ENCODE measurements around the gene EPM2A. TPM values are rescaled to one million over a fixed set of nuclear protein-coding genes. Genes with fewer than 3 reads are reported as not detected.
"Not testable (repeated sequence)": the region's sequence is repeated elsewhere in the genome, so short reads cannot be mapped to it uniquely, and the experiment has no call there.

Gene EPM2A
- total and polyA plus RNA-seq, 7 donors: 2.3 to 79.5 (median 66.5) TPM

DNA sequence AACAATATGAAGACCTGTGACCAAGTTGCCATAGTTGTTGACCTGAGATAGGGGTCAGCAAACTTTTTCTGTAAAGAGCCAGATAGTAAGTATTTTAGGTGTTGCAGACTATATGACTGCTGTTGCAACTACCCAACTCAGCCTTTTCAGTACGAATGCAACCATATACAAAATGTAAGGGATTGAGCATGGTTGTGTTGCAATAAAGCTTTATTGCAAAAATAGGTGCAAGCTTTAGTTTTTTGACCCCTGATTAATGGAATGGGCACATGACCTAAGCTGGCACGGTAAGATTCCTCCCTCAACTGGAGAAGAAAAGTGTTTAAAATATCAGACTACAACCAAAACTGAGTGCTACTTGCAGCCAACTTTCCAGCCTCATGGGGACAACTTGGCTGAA, 17.3 kb upstream of the EPM2A start:
- no peak for TF ChIP-seq EP300 (IDR thresholded peaks at IDR 0.05)
- TF ChIP-seq POLR2AphosphoS5 (IDR thresholded peaks at IDR 0.05): no peak
- TF ChIP-seq, protein P1, sequence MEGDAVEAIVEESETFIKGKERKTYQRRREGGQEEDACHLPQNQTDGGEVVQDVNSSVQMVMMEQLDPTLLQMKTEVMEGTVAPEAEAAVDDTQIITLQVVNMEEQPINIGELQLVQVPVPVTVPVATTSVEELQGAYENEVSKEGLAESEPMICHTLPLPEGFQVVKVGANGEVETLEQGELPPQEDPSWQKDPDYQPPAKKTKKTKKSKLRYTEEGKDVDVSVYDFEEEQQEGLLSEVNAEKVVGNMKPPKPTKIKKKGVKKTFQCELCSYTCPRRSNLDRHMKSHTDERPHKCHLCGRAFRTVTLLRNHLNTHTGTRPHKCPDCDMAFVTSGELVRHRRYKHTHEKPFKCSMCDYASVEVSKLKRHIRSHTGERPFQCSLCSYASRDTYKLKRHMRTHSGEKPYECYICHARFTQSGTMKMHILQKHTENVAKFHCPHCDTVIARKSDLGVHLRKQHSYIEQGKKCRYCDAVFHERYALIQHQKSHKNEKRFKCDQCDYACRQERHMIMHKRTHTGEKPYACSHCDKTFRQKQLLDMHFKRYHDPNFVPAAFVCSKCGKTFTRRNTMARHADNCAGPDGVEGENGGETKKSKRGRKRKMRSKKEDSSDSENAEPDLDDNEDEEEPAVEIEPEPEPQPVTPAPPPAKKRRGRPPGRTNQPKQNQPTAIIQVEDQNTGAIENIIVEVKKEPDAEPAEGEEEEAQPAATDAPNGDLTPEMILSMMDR (IDR thresholded peaks at IDR 0.05): no peak
- no peak for TF ChIP-seq POLR2A (IDR thresholded peaks at IDR 0.05)
- intact Hi-C loops (cut with DNase I): no loop called here
- Histone ChIP-seq H3K4me3 (no peak overlapping the region), H3K27ac (no peak overlapping the region), H3K27me3 (no peaks in the 10 kb centered on the region), H3K4me1 (peaks cover 0 to 12% (median 6%) of the 10 kb centered on the region in 4 donors), H3K36me3 (no peaks in the 10 kb centered on the region), H3K9me3 (no peaks in the 10 kb centered on the region)
- WGBS, 2 donors: 75 to 88% methylated on average over 2 of the region's 2 CpGs
- no peak for DNase-seq

DNA sequence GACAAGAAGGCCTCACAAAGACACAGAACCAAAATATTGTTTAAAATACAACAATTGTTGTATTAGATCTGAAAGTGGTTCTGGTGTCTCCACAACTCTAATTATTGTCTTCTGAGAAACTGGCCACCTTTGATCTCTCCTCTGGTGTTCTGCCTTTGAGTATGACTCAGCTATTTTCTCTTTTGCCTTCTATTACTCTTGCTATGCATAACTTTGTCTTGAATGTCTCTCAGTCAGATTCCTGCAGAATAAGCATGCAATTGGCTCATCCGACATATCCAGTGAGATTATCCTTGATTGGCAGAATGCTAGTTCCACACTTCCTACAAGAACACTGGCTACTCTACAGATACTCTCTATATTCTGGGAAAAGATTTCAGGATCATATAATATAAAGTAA, 14.3 kb upstream of the EPM2A start:
- peaks cover 0 to 8% (median 5%) of the 10 kb centered on the region in 4 donors for H3K4me1 ChIP-seq
- TF ChIP-seq, protein P1 (IDR thresholded peaks at IDR 0.05): no peak
- TF ChIP-seq POLR2AphosphoS5 (IDR thresholded peaks at IDR 0.05): peak in 1 of 4 donors; percentile 31
- TF ChIP-seq EP300 (IDR thresholded peaks at IDR 0.05): no peak
- DNase-seq: no peak
- H3K36me3 ChIP-seq: no peaks in the 10 kb centered on the region
- H3K4me3 ChIP-seq: no peak overlapping the region
- no peaks in the 10 kb centered on the region for H3K27me3 ChIP-seq
- WGBS, 2 donors: 63 to 68% methylated on average over 1 of the region's 1 CpG
- peak overlapping the region; percentile 33 to 46 (median 40) for H3K27ac ChIP-seq
- no peaks in the 10 kb centered on the region for H3K9me3 ChIP-seq
- intact Hi-C loops (cut with DNase I): no loop called here

- H3K4me1 ChIP-seq: peaks cover 0 to 8% (median 5%) of the 10 kb centered on the region in 4 donors
- TF ChIP-seq POLR2A (IDR thresholded peaks at IDR 0.05): no peak
- TF ChIP-seq EP300 (IDR thresholded peaks at IDR 0.05): no peak
- TF ChIP-seq POLR2AphosphoS5 (IDR thresholded peaks at IDR 0.05): no peak
- intact Hi-C loops (cut with DNase I): no loop called here
- H3K9me3 ChIP-seq: no peaks in the 10 kb centered on the region
- no peaks in the 10 kb centered on the region for H3K27me3 ChIP-seq
- no peak overlapping the region for H3K4me3 ChIP-seq
- 96 to 97% methylated on average over 1 of the region's 1 CpG for WGBS, 2 donors
- DNase-seq: no peak
- H3K36me3 ChIP-seq: no peaks in the 10 kb centered on the region
- H3K27ac ChIP-seq: no peak overlapping the region
Measured at GRCh38 chr6:145745861-145746260, 10.5 kb upstream of the EPM2A start.

DNA sequence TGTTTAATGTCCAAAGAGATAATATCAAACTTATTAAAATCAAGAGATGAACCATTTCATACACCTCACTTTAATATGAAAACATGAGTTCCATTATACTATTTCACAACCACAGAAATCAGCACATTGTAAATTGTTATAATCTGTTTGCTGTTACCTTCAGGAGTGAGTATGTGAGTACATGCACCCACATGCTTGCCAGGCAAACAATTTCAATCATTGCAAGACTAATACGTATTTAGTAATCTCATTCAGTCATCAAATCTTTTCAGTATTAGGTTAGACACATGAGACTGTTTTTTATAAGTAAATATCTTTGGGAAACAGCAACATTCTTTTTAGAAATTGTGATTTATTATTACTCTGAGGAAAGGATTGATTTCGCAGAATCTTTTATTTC, 9.3 kb upstream of the EPM2A start:
- intact Hi-C loops (cut with DNase I): no loop called here
- no peak for TF ChIP-seq EP300 (IDR thresholded peaks at IDR 0.05)
- TF ChIP-seq POLR2AphosphoS5 (IDR thresholded peaks at IDR 0.05): no peak
- TF ChIP-seq, protein P1 (IDR thresholded peaks at IDR 0.05): no peak
- no peak for TF ChIP-seq POLR2A (IDR thresholded peaks at IDR 0.05)
- Histone ChIP-seq H3K27me3 (no peaks in the 10 kb centered on the region), H3K4me1 (peaks cover 0 to 4% (median 2%) of the 10 kb centered on the region in 4 donors), H3K27ac (no peak overlapping the region), H3K36me3 (no peaks in the 10 kb centered on the region), H3K9me3 (no peaks in the 10 kb centered on the region), H3K4me3 (no peak overlapping the region)
- no peak for DNase-seq
- WGBS, 2 donors: 93% methylated on average over 2 of the region's 2 CpGs

DNA sequence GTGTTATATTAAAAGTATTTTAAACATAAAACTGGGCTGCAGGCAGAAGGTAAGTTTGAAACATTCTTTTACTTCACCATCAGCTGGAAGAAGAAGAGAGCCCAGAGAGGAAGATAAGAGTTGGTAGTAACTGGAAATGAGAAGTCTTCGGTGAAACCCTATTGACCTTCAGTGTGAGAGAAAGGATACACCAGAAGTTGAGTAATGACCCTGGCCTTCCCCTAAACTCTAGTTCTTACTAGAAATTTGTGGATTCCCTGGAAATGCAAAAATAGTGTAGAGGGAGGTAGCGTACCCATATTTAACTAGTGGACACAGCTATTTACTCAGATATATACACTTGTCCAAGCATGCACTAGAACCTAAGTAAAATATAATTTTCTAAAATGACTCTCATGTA, 8.0 kb upstream of the EPM2A start:
- no peak overlapping the region for H3K27ac ChIP-seq
- H3K4me3 ChIP-seq: no peak overlapping the region
- no peak for DNase-seq
- intact Hi-C loops (cut with DNase I): no loop called here
- no peaks in the 10 kb centered on the region for H3K36me3 ChIP-seq
- 91 to 94% methylated on average over 2 of the region's 2 CpGs for whole genome bisulfite sequencing, 2 donors
- no peaks in the 10 kb centered on the region for H3K9me3 ChIP-seq
- H3K27me3 ChIP-seq: no peaks in the 10 kb centered on the region
- H3K4me1 ChIP-seq: peaks cover 0 to under 1% (median 0%) of the 10 kb centered on the region in 4 donors
- TF ChIP-seq POLR2AphosphoS5 (IDR thresholded peaks at IDR 0.05): no peak
- no peak for TF ChIP-seq POLR2A (IDR thresholded peaks at IDR 0.05)
- no peak for TF ChIP-seq EP300 (IDR thresholded peaks at IDR 0.05)
- TF ChIP-seq, protein P1 (IDR thresholded peaks at IDR 0.05): no peak

DNA sequence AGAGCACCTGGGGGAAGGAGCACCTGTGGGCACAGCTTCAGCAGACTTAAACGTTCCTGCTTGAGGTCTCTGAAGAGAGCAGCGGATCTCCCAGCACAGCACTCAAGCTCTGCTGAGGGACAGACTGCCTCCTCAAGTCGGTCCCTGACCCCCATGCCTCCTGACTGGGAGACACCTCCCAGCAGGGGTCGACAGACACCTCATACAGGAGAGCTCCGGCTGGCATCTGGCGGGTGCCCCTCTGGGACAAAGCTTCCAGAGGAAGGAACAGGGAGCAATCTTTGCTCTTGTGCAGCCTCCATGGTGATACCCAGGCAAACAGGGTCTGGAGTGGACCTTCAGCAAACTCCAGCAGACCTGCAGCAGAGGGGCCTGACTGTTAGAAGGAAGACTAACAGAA, 7.2 kb upstream of the EPM2A start:
- intact Hi-C loops (cut with DNase I); DNase-seq; H3K4me3 ChIP-seq; H3K27me3 ChIP-seq; H3K9me3 ChIP-seq; H3K27ac ChIP-seq; H3K4me1 ChIP-seq; H3K36me3 ChIP-seq: not testable (repeated sequence)
- 90% methylated on average over 6 of the region's 6 CpGs for WGBS, 2 donors

GRCh38 chr6:145739685-145740084, 4.4 kb upstream of the EPM2A start:
- H3K9me3 ChIP-seq, H3K4me3 ChIP-seq, H3K27ac ChIP-seq, H3K36me3 ChIP-seq, H3K27me3 ChIP-seq, DNase-seq: not testable (repeated sequence)
- H3K4me1 ChIP-seq: peaks cover 0 to 20% (median 16%) of the 10 kb centered on the region in 4 donors
- intact Hi-C loops (cut with DNase I): loop anchor here (5.0 to 10.0 kb wide), 2 partner anchors 803 to 1465 kb away; partner anchors contain the start of genes RAB32 and STXBP5
- WGBS, 2 donors: 89 to 91% methylated on average over 5 of the region's 5 CpGs
